Epithelial cell of esophagus (primary cell): Measurements from ENCODE around the gene DNAH7.

Experiments
- DNase-seq: peaks from one replicate; pipeline ENCODE4 v3.0.0; 2010; ENCODE audit warnings: low read depth
- H3K4me3 ChIP-seq: 2 replicates; pipeline ENCODE4 v1.5.1; 2011; ENCODE audit warnings: mild to moderate bottlenecking, low read length, control low read depth
- CTCF ChIP-seq: IDR thresholded peaks from 2 replicates; pipeline ENCODE4 v1.5.1; 2011; ENCODE audit warnings: low read depth, mild to moderate bottlenecking, low read length, control low read depth, inconsistent platforms; ENCODE audit not compliant: insufficient read depth; ENCODE audit errors: missing control alignments

DNAH7 gene

GRCh38 chr2:195737511-195738325 lies 330.9 kb downstream of the DNAH7 start:
- DNase-seq = no peak
- TF ChIP-seq CTCF = no peak
- H3K4me3 ChIP-seq = no peak overlapping the region

GRCh38 chr2:195735347-195735746 lies 333.3 kb downstream of the DNAH7 start:
- no peak for TF ChIP-seq CTCF
- no peak overlapping the region for H3K4me3 ChIP-seq
- no peak for DNase-seq

- no peak for DNase-seq
- no peak overlapping the region for H3K4me3 ChIP-seq
- no peak for TF ChIP-seq CTCF
Measured at GRCh38 chr2:195734931-195735330, 333.7 kb downstream of the DNAH7 start.

- TF ChIP-seq CTCF = no peak
- H3K4me3 ChIP-seq = no peak overlapping the region
- DNase-seq = no peak
Measured at GRCh38 chr2:195734395-195734794, 334.2 kb downstream of the DNAH7 start.

GRCh38 chr2:195733831-195734230 lies 334.8 kb downstream of the DNAH7 start:
- no peak for TF ChIP-seq CTCF
- DNase-seq = no peak
- H3K4me3 ChIP-seq = no peak overlapping the region

GRCh38 chr2:195732574-195732973 lies 336.1 kb downstream of the DNAH7 start:
- DNase-seq = no peak
- H3K4me3 ChIP-seq = no peak overlapping the region
- TF ChIP-seq CTCF = no peak

- DNase-seq = no peak
- TF ChIP-seq CTCF = no peak
- no peak overlapping the region for H3K4me3 ChIP-seq
Measured at GRCh38 chr2:195730912-195731311, 337.7 kb downstream of the DNAH7 start.
